ENCODE results near the gene FXYD7. TPM values are rescaled to one million over a fixed set of nuclear protein-coding genes. Genes with fewer than 3 reads are reported as not detected.

Gene FXYD7
- total and polyA plus RNA-seq, 2 donors from 2014 or later: 0.94 TPM; not detected in 1

GRCh38 chr19:35109395-35110112 is 33.5 kb upstream of the FXYD7 start:
- intact Hi-C loops (cut with DNase I): no loop called here
- no peak for TF ChIP-seq CTCF (IDR thresholded peaks at IDR 0.05; ENCODE audit: borderline replicate concordance, extremely low read depth, insufficient read depth)

DNA sequence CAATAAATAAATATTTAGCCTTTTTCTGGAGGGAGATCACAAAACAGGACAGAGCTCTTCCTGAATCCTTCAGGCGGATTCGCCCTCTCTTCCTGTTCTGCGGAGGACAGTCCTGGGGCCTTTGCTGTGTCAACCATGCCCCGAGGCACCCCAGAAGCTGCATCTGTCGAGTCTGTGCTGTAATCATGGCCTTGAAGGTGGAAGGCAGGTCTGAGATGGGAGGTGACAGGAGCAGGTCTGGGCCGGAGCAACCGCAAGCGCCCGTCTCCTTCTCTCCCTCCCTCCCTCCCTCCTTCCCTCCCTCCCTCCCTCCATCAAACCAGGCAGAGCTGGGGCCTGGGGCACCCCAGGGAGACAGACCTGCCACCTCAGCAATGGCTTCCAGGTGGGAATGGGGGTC is 32.1 kb upstream of the FXYD7 start:
- Histone ChIP-seq H3K4me3 (ENCODE audit: low read length in 3 of 3) (no peak overlapping the region), H3K27me3 (ENCODE audit: control insufficient read depth, insufficient read depth, low read length) (no peaks in the 10 kb centered on the region), H3K27ac (ENCODE audit: low read depth in 2 of 2, low read length in 2 of 2) (no peak overlapping the region), H3K4me1 (ENCODE audit: control insufficient read depth in 2 of 3, insufficient read depth in 2 of 3, low read depth in 1 of 3, low read length in 3 of 3) (peaks cover 0 to 4% (median 3%) of the 10 kb centered on the region in 3 donors), H3K9ac (ENCODE audit: low read length in 3 of 3) (no peak overlapping the region), H3K36me3 (ENCODE audit: control insufficient read depth in 2 of 3, insufficient read depth in 3 of 3, low read length in 3 of 3) (no peaks in the 10 kb centered on the region), H3K9me3 (ENCODE audit: control insufficient read depth in 2 of 3, insufficient read depth in 1 of 3, low read length in 3 of 3) (no peaks in the 10 kb centered on the region)
- FAIRE-seq: no peak
- intact Hi-C loops (cut with DNase I): no loop called here
- no peak for TF ChIP-seq CTCF (IDR thresholded peaks at IDR 0.05; ENCODE audit: borderline replicate concordance, extremely low read depth, insufficient read depth)
- DNase-seq: no peak

More at GRCh38 chr19:35109395-35110112, 33.5 kb upstream of the FXYD7 start:
- Histone ChIP-seq H3K27ac (ENCODE audit: low read depth in 2 of 2, low read length in 2 of 2) (no peak overlapping the region), H3K4me3 (ENCODE audit: low read length in 3 of 3) (no peak overlapping the region), H3K4me1 (ENCODE audit: control insufficient read depth in 2 of 3, insufficient read depth in 2 of 3, low read depth in 1 of 3, low read length in 3 of 3) (peaks cover 0 to 4% (median 0%) of the 10 kb centered on the region in 3 donors), H3K9me3 (ENCODE audit: control insufficient read depth in 2 of 3, insufficient read depth in 1 of 3, low read length in 3 of 3) (peaks cover 0 to 4% (median 3%) of the 10 kb centered on the region in 3 donors), H3K36me3 (ENCODE audit: control insufficient read depth in 2 of 3, insufficient read depth in 3 of 3, low read length in 3 of 3) (no peaks in the 10 kb centered on the region), H3K27me3 (ENCODE audit: control insufficient read depth, insufficient read depth, low read length) (no peaks in the 10 kb centered on the region), H3K9ac (ENCODE audit: low read length in 3 of 3) (no peak overlapping the region)
- FAIRE-seq (no peak), DNase-seq (no peak)

DNA sequence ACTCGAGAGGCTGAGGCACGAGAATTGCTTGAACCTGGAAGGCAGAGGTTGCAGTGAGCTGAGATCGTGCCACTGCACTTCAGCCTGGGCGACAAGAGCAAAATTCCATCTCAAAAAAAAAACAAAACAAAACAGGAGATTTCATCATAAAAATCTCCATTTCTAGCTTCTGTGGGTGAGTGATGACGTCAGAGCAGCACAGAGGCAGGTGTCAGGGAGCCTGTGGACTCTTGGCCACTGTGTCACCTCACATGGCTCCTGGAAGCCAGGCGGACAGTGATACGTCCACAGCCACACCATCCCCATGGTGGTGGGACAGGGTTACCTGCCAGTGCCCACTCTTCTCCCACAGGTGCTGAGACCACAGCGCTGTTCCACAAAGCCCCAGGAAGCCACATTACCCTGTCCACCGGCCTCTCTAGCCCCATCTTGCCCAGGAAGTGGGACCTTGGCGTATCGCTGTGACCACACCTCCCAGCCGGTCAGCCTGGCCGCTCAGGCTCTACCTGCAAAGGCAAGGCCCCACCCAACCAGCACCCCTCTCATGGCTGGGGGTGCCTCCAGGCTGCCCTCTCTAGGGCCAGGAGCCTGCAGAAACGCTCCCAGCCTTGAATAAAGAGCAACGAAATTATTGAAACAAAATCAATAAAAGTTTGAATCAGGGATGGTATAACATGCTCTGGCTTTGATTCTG is 29.9 kb upstream of the FXYD7 start:
- intact Hi-C loops (cut with DNase I): no loop called here
- FAIRE-seq: no peak
- TF ChIP-seq CTCF (IDR thresholded peaks at IDR 0.05; ENCODE audit: borderline replicate concordance, extremely low read depth, insufficient read depth): no peak

More for the DNA sequence above, 29.9 kb upstream of the FXYD7 start:
- Histone ChIP-seq H3K9me3 (ENCODE audit: control insufficient read depth in 2 of 3, insufficient read depth in 1 of 3, low read length in 3 of 3) (no peaks in the 10 kb centered on the region), H3K27ac (ENCODE audit: low read depth in 2 of 2, low read length in 2 of 2) (no peak overlapping the region), H3K4me1 (ENCODE audit: control insufficient read depth in 2 of 3, insufficient read depth in 2 of 3, low read depth in 1 of 3, low read length in 3 of 3) (peaks cover 0 to 4% (median 3%) of the 10 kb centered on the region in 3 donors), H3K27me3 (ENCODE audit: control insufficient read depth, insufficient read depth, low read length) (no peaks in the 10 kb centered on the region), H3K36me3 (ENCODE audit: control insufficient read depth in 2 of 3, insufficient read depth in 3 of 3, low read length in 3 of 3) (no peaks in the 10 kb centered on the region), H3K9ac (ENCODE audit: low read length in 3 of 3) (no peak overlapping the region), H3K4me3 (ENCODE audit: low read length in 3 of 3) (no peak overlapping the region)
- DNase-seq: no peak

Data from kidney (tissue), 14 donors.